Cerebellar nuclear complex (tissue), 1 donor: ENCODE results near the gene TXNL4A.
"Not testable (repeated sequence)": the region's sequence is repeated elsewhere in the genome, so short reads cannot be mapped to it uniquely, and the experiment has no call there.

ENCODE experiments used
- DNase-seq, 2 experiments: peaks; one replicate each; lab custom pipeline; 2025; lab: John Stamatoyannopoulos, UW

The TXNL4A gene

GRCh38 chr18:79963658-79964329, 24.6 kb downstream of the TXNL4A start:
- DNase-seq = no peak

GRCh38 chr18:79962835-79963657, 25.3 kb downstream of the TXNL4A start:
- DNase-seq = no peak

GRCh38 chr18:79962311-79962710, 26.1 kb downstream of the TXNL4A start:
- DNase-seq = no peak

GRCh38 chr18:79961527-79962291, 26.7 kb downstream of the TXNL4A start:
- no peak for DNase-seq

DNA sequence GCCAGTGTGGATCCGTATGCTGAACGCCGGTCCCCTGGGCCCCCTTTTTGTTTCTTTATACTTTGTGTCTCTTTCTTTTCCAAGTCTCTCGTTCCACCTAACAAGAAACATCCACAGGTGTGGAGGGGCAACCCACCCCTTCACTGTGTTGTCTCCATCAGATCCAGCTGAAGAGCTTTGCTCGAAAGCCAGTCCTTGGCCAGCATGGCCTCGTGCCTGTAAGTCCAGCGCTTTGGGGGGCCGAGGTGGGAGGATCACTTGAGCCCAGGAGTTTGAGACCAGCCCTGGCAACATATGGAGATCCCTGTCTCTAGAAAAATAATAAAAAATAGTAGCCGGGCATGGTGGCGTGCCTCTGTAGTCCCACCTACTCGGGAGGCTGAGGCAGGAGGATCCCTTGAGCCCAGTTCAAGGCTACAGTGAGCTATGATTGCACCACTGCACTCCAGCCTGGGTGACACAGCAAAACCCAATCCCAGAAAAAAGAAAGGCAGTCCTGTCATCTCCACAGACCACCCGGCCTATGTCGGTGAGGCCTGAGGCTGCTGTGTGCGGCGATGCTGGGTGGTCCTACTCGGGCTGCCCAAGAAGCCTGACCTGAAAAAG, 27.3 kb downstream of the TXNL4A start:
- DNase-seq = no peak

DNA sequence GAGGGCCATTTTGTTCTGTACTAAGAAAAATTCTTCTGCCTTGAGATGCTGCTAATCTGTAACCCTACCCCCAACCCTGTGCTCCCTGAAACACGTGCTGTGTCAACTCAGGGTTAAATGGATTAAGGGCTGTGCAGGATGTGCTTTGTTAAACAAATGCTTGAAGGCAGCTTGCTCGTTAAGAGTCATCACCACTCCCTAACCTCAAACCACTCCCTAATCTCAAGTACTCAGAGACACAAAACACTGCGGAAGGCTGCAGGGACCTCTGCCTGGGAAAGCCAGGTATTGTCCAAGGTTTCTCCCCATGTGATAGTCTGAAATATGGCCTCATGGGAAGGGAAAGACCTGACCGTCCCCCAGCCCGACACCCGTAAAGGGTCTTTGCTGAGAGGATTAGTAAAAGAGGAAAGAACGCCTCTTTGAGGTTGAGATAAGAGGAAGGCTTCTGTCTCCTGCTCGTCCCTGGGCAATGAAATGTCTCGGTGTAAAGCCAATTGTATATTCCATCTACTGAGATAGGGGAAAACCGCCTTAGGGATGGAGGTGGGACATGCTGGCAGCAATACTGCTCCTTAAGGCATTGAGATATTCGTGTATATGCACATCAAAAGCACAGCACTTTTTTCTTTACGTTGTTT, 28.1 kb downstream of the TXNL4A start:
- not testable (repeated sequence) for DNase-seq

DNA sequence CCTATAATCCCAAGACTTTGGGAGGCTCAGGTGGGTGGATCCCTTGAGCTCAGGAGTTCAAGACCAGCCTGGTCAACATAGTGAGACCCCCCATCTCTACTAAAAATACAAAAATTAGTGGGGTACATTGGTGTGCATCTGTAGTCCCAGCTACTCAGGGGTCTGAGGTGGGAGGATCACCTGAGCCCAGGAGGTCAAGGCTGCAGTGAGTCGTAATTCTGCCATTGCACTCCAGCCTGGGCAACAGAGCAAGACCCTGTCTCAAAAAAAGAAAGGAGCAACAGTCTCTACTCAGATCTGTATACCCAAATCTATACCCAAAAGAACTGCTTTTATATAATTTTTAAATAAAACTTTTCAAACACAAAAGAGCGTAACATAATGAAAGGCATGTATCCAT, 29.4 kb downstream of the TXNL4A start:
- no peak for DNase-seq

DNA sequence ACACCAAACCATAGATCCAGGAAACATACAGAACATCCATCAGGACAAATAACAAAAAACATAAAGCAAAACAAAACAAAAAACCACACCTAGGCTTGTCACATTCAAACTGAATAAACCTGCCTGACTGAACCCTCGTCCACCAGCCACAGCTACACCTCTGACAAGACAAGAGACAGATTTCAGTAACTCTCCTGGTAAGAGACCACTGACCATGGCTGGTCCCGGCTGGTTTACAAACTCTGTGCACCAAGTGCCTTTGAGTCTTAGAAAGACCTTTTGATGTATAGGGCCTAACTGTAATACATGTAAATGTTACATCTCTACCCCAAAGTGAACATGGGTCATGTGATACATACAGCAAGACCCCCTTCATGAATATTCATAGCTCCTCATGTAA, 32.1 kb downstream of the TXNL4A start:
- DNase-seq = no peak

GRCh38 chr18:79955302-79956075, 32.9 kb downstream of the TXNL4A start:
- DNase-seq = no peak

DNA sequence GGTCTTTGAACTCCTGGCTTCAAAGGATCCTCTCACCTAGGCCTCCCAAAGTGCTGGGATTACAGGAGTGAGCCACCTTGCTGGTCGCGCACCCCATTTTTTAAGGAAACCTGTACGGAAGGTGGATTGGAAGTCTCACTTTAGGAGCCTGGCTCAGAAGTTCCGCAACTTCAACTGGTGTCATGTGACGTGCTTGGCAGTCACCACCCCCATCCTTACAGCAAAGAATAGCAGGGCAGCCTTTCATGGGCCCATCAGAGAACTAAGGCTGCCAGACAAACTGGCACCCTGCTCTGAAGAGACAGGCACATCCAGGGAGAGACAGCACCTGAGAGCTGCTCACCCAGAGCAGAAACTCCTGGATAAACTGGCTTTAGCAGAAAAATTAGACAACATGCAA, 33.6 kb downstream of the TXNL4A start:
- DNase-seq = no peak

- DNase-seq = no peak
Observed at GRCh38 chr18:79953971-79954651, 34.3 kb downstream of the TXNL4A start.

- no peak for DNase-seq
Observed at GRCh38 chr18:79952996-79953559, 35.3 kb downstream of the TXNL4A start.

GRCh38 chr18:79952456-79952995, 35.8 kb downstream of the TXNL4A start:
- DNase-seq = no peak

DNA sequence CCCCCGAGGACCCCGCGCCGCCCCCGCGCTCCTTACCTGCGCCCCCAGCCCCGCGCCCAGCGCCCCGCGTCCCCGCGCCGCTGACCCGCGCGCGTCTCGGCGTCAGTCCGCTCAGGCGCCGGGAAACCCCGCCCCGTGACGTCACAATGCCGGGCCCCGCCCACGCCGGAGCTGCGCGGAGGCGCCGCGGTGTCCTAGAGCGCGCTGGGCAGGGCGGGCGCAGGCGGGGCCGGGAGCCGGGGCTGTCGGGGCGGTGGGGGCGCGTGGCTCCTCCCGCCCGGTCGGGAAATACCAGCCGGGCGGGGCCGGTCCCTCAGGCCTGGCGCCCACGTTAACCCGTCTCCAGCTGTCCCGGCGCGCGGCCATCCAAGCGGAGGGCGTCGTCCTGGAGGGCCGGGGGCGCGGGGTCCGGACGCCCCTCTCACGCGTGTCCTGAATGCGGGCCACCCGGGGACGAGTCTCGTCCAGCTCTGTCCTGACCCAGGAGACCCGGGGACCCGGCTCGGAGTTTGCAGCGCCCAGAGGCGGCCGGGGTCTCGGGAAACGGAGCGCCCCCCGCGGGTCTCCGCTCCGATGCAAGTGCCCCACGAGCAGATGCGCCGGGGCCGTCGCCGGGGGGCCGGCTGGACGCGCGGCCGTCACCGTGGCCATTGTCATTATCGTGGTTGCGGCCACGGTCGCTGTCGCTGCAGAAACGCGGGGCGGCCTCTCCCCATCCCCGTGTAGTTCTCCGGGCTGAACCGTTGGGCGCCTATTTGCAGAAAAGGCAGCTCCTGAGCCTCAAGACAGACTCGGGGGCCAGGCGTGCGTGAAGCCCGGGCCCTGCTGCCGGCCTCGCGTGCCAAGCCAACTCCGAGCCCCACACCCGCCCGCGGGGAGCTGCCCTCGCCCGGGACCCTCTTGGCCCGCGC, 36.6 kb downstream of the TXNL4A start, which contains the start of gene SLC66A2:
Gene SLC66A2, minus strand, starts transcription at position 109 of the 911 bp plus-strand sequence. CDS start 727 bp downstream, outside the sequence.
- peak in 1 of 2 experiments; percentile 47 for DNase-seq

- no peak for DNase-seq
Observed at GRCh38 chr18:79950515-79951341, 37.6 kb downstream of the TXNL4A start.

DNA sequence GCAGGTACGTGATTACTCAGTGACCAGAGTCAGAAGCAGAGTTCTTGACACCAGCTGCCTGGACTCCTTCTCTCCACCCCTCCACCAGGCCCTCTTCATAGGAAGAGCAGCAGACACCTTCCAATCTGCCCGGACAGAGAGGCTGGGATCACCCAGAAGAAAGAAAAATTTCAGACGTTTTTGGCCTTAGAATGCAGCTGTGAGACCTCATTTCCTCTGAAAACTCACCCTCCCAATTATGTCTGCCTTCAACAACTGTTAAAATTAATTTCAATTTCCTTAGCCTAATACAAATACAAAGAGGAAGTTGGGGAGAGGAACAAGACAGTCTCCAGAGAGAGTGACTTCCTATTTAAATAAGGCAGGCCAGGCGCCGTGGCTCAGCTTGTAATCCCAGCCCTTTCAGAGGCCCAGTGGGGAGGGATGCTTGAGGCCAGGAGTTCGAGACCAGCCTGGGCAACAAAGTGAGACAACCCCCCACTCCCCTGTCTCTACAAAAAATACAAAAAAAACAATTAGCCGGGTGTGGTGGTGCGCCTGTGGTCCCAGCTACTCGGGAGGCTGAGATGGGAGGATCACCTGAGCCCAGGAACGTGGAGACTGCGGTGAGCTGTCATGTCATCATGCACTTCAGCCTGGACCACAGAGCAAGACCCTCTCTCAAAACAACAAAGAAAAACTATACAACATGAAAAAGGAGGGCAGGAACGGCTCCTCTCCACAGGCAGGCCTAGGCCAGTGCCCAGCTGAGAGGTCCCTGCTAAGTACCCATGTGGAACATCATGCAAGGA, 38.5 kb downstream of the TXNL4A start:
- no peak for DNase-seq
